M059J (cell line): ENCODE measurements around the gene MYCL. TPM values are rescaled to one million over a fixed set of nuclear protein-coding genes. Genes with fewer than 3 reads are reported as not detected.

Source experiments
- DNase-seq: peaks from one replicate; pipeline ENCODE4 v3.0.0-alpha.2; 2012; ENCODE audit warnings: low read depth
- total RNA-seq: library from RNA; depleted of rRNA; stranded (reverse); fragments of >200 nt; shearing (Covaris generic); gene quantifications from 2 replicates; pipeline ENCODE4 v1.2.3, GENCODE V29; 2014; rRNA removed

The MYCL gene, protein sequence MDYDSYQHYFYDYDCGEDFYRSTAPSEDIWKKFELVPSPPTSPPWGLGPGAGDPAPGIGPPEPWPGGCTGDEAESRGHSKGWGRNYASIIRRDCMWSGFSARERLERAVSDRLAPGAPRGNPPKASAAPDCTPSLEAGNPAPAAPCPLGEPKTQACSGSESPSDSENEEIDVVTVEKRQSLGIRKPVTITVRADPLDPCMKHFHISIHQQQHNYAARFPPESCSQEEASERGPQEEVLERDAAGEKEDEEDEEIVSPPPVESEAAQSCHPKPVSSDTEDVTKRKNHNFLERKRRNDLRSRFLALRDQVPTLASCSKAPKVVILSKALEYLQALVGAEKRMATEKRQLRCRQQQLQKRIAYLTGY
- total RNA-seq, result 0.57 TPM in 1 of 2 replicates, not detected in the other

DNA sequence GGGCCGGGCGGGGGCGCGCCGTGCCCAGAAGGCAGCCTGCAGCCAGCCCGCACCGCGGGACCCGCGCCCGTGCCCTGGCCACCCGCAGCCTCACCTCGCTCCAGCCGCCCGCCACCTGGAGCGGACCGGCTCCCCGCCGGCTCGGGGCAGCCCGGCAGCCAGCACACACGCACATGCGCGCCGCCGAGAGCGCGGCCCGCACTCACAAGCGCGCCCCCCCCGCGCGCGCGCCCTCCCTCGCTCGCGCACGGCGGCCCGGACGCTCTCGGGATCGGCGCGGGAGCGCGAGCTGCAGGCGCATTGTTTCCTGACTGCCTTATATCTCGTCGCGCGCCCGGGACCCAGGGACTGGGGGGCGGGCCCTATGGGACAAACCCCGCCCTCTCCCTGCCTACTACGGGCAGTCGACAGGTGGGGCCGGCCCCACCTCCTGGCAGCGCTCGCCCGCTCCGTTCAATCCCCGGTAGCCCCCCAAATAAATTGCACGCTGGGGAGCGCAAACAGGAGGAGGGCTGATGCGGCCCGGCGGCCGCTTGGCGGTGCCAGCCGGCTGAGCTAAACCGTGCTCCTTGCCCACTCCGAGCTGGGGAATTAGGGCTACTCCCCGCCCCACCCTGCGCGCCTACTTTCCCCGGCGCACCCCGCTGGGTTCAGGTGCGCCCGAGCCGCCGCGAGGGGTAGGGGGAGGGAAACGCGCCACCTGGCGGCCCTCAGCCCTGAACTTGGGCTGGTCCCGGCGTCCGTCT is at the start of gene MYCL:
TSS of gene MYCL (minus strand) at position 204 of the 746 bp plus-strand sequence. CDS start 483 bp downstream, outside the sequence.
- peak; percentile 72 for DNase-seq

DNA sequence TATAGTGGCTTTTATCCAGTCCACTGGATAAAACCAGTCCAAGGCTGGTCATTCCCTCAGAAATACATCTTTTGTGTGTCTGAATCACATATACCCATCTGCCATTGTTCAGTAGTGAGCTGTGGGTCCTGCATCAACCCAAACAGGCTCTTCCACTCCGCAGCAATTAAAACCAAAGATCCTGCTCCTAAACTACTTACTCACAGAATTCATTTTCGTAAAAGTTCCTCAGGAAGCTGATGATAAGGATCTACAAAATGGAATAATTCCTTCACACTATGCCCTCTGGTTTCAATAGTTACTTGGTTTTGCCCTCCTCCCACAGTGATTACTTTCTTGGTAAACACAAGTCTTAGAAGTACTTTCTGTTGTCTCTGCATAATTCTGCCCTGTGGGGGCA is 48.2 kb upstream of the MYCL start:
- DNase-seq, result no peak

DNA sequence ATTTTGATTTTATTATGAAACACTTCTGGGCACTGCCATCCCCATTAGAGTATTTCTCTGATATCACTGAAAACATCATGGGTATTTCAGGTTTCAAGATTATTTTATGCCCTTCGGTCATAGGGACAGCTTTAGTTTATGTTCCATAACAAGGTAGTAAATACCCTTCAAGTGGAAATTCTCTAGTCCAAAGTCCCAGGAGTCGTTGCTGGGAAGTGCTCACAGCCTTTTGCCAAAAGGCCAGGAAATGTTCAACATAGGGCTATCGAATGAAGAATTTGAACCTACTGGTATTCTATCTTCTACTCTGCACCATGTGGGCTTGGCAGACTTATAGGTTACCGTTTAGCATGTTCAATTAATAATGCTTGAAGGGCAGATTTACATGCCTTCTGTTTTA is 45.5 kb upstream of the MYCL start:
- DNase-seq, result no peak

DNA sequence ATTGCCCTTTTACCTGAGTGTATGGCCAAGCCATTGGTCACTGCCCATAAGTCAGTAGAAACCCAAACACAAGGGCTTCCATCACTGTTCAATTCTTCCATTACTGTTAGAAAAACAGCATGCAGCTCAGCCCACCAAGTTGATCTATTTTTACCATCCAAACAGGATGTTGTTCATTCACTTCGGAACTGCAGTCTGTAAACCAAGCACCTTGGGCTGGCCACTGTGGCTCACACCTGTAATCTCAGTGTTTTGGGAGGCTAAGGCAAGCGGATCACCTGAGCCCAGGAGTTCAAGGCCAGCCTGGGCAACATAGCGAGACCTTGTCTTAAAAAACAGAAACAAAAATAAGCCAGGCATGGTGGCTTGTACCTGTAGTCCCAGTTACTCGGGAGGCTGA is 44.5 kb upstream of the MYCL start:
- no peak for DNase-seq

DNA sequence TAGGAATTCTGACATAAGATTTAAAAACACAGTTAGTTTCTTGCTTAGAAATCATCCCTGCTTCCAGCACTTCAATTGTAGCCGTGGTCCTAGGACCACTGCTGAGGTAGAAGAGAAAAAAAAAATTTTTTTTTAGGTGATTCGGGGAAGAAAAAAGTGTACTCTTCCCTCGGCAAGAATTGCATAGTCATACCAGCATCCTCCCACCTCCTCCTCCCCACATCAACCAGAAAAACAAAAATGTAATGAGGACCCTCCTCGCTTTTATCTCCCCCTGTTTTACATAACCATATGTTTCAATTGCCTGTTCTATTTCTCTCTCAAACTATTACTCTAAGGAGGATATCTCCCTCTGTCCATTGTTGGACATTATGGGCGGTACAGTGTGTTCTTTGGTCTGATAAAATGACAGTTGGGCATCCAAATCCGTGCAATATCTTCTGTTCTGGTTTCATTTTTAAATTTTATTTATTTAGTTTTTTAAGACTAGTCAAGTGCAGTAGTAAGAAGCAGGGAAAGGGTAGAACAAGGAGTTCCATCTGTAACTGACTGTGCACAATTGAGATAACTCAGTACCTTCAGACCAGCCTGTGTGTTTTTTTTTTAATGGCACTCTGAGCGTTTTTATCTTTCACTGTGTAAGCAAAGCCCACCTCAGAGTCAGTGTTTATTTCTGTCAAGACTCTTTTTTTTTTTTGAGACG is 42.8 kb upstream of the MYCL start:
- DNase-seq, result no peak

DNA sequence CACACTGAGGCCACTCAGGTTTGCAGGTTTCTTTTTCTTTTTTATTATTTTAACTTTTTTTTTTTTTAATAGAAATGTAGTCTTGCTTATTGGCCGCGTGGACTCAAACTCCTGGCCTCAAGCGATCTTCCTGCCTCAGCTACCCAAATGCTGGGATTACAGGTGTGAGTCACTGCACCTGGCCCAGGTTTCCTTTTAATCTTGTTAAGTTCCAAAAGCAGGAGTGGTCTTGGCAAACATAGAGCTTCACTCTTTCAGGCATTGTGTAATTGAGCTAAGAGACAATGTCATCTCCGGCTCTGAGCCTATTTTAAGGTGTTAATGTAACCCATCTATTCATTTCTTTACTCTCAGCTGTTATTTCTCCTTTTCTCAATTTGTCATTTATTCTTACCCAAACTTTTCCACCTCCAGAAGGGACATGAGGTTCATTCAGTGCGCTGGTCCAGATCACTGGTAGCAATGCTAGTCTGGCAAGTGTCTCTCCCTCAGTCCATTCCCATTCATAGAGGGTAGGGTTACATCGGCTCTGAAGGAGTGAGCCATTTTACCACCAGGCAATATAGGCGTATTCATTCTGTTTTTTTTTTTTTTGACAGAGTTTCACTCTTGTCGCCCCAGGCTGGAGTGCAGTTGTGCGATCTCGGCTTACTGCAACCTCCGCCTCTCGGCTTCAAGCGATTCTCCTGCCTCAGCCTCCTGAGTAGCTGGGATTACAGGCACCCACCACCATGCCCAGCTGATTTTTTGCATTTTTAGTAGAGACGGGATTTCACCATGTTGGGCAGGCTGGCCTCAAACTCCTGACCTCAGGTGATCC is 42.0 kb upstream of the MYCL start:
- DNase-seq, result no peak

DNA sequence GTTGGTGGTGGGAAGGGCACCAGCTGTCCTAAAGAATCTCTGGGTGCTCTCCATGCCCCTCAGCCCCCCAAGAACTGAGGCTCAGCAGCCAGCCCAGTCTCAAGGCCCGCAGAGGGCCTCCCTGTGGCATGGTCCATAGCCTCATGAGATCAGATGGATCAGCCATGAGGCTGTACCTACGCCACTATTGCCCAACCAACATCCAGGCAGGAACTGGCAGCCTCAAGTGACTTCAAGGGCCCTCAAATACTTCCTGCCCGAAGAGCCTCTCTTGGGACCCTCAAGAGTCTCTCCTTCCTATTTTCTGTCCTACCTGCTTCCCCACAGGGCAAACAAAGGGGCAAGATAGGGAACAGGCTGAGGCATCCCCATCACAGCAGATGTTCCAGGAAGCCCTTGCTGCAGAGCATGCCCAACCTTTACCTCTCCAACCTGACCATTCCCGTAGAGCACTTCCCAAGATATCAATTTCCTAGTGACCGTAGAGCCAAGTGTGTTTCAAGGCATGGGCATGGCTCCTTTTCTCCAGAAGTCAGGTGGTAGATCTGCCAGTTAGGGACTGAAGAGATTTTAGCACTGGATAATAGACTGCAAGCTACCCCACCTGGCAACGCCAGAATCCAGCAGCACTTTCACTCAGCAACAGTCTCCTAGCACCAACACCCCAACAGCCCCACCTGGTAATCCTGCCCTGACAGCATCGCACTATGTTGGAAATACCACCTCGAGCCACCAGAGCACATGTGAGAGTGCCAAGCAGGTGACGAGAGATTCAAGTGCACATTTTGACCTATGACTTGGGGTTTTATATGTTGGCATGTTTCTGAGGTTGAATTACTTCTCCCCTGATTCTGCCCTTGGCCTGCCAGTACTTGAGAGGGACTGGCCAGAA is 39.5 kb upstream of the MYCL start:
- DNase-seq, result no peak

DNA sequence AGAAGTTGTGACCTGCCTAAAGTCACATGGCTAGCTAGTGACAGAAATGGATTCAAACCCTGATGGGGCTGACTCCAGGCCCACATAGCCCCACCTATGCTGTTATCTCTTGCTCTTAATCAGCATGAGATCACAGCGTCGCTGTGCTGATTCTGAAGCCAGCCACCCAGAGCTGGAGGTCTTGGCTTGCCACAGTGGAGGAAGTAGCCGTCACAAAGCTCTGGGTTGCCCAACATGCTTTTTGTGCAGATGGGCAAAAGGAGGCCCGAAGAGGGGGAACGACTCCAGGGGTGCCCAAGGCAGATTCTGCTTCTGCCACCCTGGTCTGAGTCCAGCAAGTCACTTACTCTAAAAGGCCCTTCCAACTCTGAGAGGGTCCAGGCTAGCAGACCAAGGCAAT is 38.5 kb upstream of the MYCL start:
- no peak for DNase-seq

DNA sequence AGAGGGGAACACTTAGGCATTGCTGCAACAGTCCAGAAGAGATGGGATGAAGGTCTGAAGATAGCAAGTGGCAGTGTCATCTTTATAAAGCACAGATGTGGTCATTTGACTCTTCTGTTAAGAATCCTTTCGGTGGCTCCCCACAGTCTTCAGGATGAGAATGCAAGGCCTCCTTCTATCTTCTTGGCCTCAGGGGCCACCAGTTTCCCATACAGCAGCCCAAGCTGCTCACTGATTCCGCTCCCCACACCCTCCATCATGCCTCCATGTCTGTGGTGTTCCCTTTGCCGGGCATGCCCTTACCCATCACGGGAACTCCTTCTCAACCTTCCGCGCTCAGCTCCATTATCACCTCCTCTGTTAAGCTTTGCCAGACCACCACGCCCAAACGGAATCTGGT is 37.1 kb upstream of the MYCL start:
- DNase-seq, result no peak

DNA sequence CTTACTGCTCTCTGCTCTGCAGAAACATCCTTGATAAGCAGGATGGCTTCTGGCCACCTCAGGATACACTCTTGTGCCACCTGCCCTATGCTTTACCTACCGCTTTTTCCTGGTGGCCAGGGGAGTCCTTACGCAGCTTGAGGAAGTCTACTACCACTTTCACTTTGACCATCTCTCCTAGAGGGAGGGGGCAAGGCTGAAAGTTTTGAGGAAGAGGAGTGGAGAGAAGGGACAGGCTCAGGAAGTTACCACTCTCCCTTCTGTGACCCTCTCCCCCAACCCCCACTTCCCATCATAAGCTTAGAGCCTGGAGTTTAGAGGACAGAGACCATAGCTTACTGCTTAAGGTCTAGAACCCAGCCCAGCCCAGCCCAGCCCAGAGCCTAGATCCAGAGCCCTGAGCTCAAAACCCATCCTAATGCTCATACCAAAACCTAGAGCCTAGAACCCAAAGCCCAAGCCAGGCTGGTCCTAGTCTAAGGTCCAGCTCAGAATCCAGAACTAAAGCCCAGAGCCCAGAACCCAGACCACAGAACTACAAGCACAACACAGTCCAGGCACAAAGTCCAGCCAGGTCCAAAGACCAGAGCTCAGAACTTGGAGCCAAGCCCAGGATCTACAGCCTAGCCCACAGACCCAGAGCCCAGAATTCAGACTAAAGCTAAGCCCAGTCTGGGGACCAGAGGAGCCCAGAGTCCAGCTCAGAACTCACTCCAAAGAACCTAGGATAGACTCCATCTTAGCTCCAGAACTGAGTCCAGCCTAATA is 35.2 kb upstream of the MYCL start:
- DNase-seq, result no peak

DNA sequence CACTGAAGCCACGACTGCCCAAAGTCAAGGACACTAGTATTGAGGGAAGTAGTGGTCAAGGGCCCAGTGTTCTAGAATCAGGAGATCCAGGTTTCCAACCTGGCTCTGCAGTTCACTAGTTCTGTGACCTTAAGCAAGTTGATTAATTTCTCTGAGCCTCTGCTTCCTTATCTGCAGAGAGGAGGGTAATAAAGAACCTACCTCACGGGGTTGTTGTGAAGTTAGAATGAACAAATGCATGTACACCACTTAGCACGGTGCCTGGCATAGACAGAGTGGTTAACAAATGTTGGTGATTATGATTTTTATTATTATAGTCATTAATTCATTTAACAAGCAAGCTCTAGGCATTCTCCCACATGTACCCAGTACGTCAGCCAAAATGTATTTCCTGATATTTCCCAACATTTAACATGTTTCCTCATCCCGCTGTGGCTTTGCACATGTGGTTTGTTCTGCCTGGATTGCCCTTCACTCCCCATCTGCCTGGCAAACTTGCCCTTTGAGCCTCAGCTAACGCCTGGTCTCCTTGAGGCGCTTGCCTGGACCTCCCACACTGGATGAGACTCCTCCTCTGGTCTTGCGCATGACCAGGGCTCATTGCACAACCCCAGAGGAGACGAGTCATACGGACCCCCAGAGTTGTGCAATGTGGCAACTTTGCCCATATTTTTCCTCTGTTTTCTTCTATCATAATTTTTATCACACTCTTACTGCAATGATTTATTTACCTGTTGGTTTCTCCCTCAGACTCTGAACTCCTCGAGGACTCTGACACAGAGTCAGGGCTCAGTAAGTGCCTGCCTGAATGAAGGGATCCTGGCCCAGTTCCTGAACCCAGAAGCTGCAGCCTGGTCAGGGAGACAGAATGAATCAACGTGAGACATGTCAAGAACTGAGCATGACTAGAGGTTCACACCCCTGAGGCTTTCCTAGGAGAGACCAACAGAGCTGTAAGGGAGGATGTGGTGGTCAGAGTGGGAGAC is 32.5 kb upstream of the MYCL start:
- DNase-seq, result peak; percentile 75

DNA sequence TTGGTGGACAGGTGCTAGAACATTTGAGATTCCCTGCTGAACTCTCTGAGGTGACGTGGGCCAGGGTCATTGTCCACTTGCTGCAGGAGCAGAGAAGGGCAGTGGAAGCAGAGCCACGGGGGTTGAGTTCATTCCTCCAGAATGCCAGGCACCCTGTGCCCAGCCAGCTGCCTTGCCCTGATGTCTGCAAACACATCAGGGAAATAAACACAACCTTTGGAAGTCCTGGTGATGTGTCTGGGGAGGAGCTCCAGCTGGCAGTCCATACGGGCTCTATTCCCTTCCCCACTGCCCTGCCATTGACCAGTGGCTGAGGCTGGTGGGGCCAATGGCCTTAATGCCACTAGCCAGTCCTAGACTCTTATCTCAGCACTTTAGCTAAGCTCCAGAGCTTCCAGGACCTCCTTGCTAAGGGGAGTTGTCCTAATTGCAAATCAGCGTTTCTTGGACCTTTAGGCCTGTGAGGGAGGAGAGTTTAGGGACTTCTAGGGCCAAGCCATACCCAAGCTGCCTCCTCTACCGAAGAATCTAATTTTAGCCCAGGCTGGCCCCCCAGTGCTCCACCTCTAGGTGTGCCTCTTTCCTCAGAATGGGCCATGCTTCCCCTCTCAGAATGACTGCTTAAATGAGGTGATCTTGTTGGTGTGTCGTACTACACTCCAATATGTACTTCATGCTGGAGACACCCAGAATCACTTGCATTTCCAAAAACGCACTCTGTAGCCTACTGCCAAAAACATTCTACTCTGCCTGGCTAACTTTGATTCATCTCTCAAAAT is 27.3 kb upstream of the MYCL start:
- no peak for DNase-seq

DNA sequence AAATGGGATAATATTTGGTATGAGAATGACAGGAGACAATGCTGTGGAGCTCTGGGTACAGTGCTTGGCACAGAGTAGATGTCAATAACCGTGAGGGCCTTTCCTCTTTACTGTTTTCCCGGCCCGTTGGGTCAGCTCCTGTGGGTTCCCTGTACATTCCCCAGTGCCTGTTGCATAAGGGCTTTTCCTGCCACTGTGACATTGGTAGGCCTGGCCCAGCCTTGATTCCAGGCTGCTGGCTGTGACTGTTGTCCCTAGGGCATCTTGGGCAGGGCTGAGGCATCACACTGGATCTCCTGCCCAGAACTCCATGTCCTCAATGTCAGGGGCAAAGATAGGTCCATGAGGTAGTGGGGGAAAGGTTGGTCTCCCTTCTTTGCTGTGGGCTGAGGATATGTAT is 25.8 kb upstream of the MYCL start:
- no peak for DNase-seq

DNA sequence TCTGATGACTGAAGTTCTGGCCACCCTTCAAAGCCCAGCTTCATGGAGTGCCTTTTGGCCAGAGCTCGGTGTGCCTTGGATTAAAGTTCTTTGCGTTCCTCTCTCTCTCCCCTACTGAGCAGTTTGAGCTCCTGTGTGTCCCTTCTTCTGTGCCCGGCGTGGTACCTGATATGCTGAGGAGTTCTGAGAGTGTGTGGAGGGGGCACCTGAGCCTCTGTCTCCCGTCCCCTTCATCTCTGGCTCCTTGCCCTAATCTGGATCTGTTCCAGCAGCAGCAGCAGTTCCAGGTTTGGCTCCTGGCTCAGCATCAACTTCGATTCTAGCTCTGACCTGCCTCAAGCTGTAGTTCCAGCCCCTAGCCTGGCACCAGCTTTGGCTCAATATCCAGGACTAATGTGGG is 25.1 kb upstream of the MYCL start:
- DNase-seq, result no peak

DNA sequence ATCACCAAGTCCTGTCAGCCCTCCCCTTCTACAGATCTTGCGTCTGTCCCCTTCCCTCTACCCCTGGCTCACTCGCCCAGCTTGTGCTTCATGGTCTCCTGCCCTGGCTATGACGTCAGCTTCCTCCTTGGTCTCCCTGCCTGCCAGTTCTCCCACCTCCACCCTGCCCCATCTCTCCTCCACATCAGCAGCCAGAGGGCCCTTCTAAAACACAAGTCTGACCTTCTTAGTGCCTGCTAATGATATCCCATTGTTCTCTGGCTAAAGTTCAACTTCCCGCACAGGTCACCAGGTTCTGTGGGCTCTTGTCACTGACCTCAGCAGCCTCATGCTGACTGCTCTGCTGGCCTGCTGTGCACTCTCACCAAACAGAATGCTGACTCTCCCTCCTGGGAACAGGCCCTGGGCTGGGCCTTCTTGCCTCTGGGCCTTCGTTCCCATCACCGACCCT is 24.7 kb upstream of the MYCL start:
- peak; percentile 12 for DNase-seq

DNA sequence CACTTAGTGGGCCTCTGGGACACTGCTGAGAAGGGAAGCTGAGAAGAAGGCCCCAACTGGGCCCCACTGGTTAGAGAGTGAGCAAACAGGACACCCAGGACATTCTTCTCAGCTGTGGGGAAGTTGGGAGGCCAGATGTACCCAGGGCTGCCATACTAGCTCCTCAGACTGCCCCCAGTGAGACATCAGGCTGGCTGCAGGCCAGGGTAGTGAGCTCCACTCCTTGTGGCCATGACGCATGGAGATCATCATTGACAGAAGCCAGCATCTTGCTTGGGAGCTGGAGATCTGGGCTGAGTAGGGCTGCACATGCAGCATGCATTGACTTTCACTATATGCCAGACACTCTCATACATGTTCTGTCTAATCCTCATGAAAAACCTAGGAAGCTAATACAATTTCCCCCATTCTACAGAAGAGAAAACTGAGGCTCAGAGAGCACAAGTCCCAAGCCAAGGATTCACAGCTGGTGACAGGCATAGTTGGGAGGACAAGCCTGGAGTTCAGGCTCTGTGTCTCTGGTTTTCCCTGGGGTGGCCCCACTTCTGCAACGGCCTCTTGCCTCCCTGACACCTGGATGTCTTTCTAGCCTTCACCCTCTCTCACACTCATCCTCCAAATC is 24.1 kb upstream of the MYCL start:
- peak; percentile 36 for DNase-seq

DNA sequence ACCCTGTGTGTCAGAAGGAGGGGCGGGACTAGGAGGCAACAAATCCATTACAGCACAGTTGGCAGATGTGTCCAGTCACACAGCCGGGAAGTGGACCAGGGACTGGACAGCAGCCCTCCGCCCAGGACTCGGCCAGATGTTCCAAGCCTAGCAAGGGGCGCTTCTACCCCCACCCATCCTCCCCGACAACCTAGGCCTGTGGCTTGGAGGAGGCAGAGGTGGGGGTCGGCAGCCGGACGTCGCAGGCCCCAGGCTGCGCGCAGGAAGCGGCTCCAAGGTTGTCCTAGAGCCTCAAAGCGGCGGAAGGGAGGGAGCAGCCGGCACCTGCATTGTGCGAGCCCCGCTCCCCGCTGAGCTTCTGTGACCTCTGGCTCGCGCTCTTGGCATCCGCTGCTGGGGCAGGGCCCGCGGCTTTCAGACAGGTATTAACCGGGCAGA is 20.6 kb upstream of the MYCL start:
- DNase-seq, result no peak
